Body of pancreas (tissue), 4 donors: ENCODE data around the gene RHBDD3. TPM values are rescaled to one million over a fixed set of nuclear protein-coding genes. Genes with fewer than 3 reads are reported as not detected.

ENCODE experiments used
- ATAC-seq: fragments of 150-250 bp; one replicate; pipeline ENCODE4 v1.9.1; 2016
- DNase-seq, 4 donors: peaks; one replicate each; pipeline ENCODE4 v3.0.0-alpha.2; 2019
- H3K27ac ChIP-seq, 4 donors: fragments of 200-600 bp; sonication (generic); 1 replicate in 3 of 4; 2 replicates in 1 of 4; pipeline versions ENCODE4 v1.5.1 to v1.6.1; 2016 to 2019; ENCODE audit warnings: mild to moderate bottlenecking in 1 of 4, mixed read lengths in 1 of 4, moderate library complexity in 1 of 4
- H3K27me3 ChIP-seq, 2 donors: fragments of 200-600 bp; sonication (generic); one replicate each; pipeline ENCODE4 v1.6.0; 2016; ENCODE audit warnings: mild to moderate bottlenecking in 1 of 2
- H3K36me3 ChIP-seq, 2 donors: fragments of 200-600 bp; sonication (generic); replicated peaks in 1 of 2; 2 replicates each; pipeline ENCODE4 v1.5.1; 2016; ENCODE audit warnings: low read depth in 2 of 2; ENCODE audit not compliant: insufficient read depth in 1 of 2
- H3K4me1 ChIP-seq: fragments of 200-600 bp; sonication (generic); one replicate; pipeline ENCODE4 v1.6.0; 2016
- H3K4me3 ChIP-seq, 2 donors: fragments of 200-600 bp; sonication (generic); 1 replicate in 1 of 2; 2 replicates in 1 of 2; pipeline ENCODE4 v1.5.1; 2016 to 2019
- H3K9me3 ChIP-seq, 3 donors: fragments of 200-600 bp; sonication (generic); 1 replicate in 2 of 3; 2 replicates in 1 of 3; pipeline ENCODE4 v1.5.1; 2016
- POLR2A ChIP-seq, 3 donors: fragments of 450-650 bp; IDR thresholded peaks; one replicate each; pipeline ENCODE4 v1.6.1; 2016; ENCODE audit warnings: antibody characterized with exemption in 3 of 3, mild to moderate bottlenecking in 2 of 3
- WGBS, 2 donors: methylation state at CpG; one replicate each; pipeline ENCODE4 v1.1.5; 2017; 5-methylcytosine and 5-hydroxymethylcytosine counted together
- intact Hi-C: fragments of 100-400 bp; cut with DNase I; formaldehyde crosslinking; loops from one replicate; pipeline ENCODE4 v1.15.1; 2023
- total RNA-seq, 2 donors: library from RNA; depleted of rRNA; stranded (reverse); fragments of >200 nt; gene quantifications; one replicate each; pipeline ENCODE4 v1.1.0, GENCODE V29; 2016
- TF ChIP-seq, protein P1 (sequence below), 7 experiments: fragments of 450-650 bp in 4 of 7; fragments of 200-600 bp in 3 of 7; sonication (generic) in 3 of 7; IDR thresholded peaks; one replicate each; pipeline ENCODE4 v1.5.1; 2016 to 2019; ENCODE audit warnings: antibody characterized with exemption in 7 of 7

Gene RHBDD3
- total RNA-seq, 2 donors from 2014 or later = 32.4 to 42.2 TPM

DNA sequence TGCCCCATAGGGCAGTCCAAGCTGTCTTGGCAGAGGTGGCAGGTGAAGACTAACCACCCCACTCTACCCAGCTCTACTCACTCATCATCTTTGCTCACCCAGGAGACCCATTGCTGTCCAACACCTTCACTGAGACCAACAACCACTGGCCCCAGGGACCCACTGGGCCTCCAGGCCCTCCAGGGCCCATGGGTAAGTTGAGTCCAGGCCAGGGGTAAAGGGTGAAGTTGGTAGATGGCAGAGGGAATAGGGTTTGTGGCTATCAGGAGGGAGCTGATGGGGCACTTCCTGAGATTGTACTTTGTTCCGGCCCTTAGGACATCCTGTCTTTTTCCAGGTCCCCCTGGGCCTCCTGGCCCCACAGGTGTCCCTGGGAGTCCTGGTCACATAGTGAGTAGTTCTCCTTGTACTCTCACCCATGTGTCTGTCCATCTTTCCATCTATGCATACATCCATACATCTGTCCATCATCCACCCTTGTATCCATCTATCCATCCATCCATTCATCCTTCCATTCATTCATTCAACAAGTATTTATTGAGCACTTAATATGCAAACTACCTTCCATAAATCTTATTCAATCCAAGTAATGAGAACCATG is 34.4 kb downstream of the RHBDD3 start:
- 89 to 100% methylated on average over 1 of the region's 1 CpG for whole genome bisulfite sequencing, 2 donors
- Histone ChIP-seq H3K4me1 (peaks cover 19% of the 10 kb centered on the region), H3K27ac (peak overlapping the region in 3 of 4 donors; percentile 36 to 78 (median 69)), H3K4me3 (no peak overlapping the region), H3K36me3 (no peaks in the 10 kb centered on the region), H3K27me3 (no peaks in the 10 kb centered on the region), H3K9me3 (no peaks in the 10 kb centered on the region)
- DNase-seq = no peak
- TF ChIP-seq POLR2A (IDR thresholded peaks at IDR 0.05) = no peak
- TF ChIP-seq, protein P1, sequence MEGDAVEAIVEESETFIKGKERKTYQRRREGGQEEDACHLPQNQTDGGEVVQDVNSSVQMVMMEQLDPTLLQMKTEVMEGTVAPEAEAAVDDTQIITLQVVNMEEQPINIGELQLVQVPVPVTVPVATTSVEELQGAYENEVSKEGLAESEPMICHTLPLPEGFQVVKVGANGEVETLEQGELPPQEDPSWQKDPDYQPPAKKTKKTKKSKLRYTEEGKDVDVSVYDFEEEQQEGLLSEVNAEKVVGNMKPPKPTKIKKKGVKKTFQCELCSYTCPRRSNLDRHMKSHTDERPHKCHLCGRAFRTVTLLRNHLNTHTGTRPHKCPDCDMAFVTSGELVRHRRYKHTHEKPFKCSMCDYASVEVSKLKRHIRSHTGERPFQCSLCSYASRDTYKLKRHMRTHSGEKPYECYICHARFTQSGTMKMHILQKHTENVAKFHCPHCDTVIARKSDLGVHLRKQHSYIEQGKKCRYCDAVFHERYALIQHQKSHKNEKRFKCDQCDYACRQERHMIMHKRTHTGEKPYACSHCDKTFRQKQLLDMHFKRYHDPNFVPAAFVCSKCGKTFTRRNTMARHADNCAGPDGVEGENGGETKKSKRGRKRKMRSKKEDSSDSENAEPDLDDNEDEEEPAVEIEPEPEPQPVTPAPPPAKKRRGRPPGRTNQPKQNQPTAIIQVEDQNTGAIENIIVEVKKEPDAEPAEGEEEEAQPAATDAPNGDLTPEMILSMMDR (IDR thresholded peaks at IDR 0.05) = no peak
- intact Hi-C loops = no loop called here
- ATAC-seq = no peak

- DNase-seq = peak; percentile 84 to 96 (median 91)
- WGBS, 2 donors = 10 to 36% methylated on average over 7 to 21 of the region's 22 CpGs
- Histone ChIP-seq H3K9me3 (no peaks in the 10 kb centered on the region), H3K36me3 (no peaks in the 10 kb centered on the region), H3K4me1 (peaks cover 19% of the 10 kb centered on the region), H3K27me3 (no peaks in the 10 kb centered on the region), H3K4me3 (no peak overlapping the region), H3K27ac (peak overlapping the region; percentile 23 to 78 (median 62))
- intact Hi-C loops = no loop called here
- peak; percentile 94 for ATAC-seq
- TF ChIP-seq, protein P1 (IDR thresholded peaks at IDR 0.05) = peak in 2 of 7 experiments; percentile 15 to 17
- peak in 2 of 3 donors; percentile 35 to 47 for TF ChIP-seq POLR2A (IDR thresholded peaks at IDR 0.05)
Observed at GRCh38 chr22:29231971-29232959, 35.5 kb downstream of the RHBDD3 start.

- Histone ChIP-seq H3K36me3 (no peaks in the 10 kb centered on the region), H3K4me1 (peaks cover 19% of the 10 kb centered on the region), H3K9me3 (no peaks in the 10 kb centered on the region), H3K4me3 (no peak overlapping the region), H3K27ac (peak overlapping the region in 1 of 4 donors; percentile 69), H3K27me3 (no peaks in the 10 kb centered on the region)
- DNase-seq = no peak
- ATAC-seq = no peak
- 92 to 93% methylated on average over 12 to 19 of the region's 19 CpGs for WGBS, 2 donors
- no peak for TF ChIP-seq POLR2A (IDR thresholded peaks at IDR 0.05)
- TF ChIP-seq, protein P1 (IDR thresholded peaks at IDR 0.05) = no peak
- intact Hi-C loops = no loop called here
Observed at GRCh38 chr22:29230972-29231875, 36.6 kb downstream of the RHBDD3 start.

- H3K4me3 ChIP-seq = no peak overlapping the region
- WGBS, 2 donors = 86 to 87% methylated on average over 5 to 11 of the region's 11 CpGs
- H3K9me3 ChIP-seq = no peaks in the 10 kb centered on the region
- no peaks in the 10 kb centered on the region for H3K4me1 ChIP-seq
- H3K27ac ChIP-seq = peak overlapping the region in 1 of 4 donors; percentile 16
- no peaks in the 10 kb centered on the region for H3K36me3 ChIP-seq
- intact Hi-C loops = no loop called here
- no peak for DNase-seq
- ATAC-seq = no peak
- no peak for TF ChIP-seq POLR2A (IDR thresholded peaks at IDR 0.05)
- TF ChIP-seq, protein P1 (IDR thresholded peaks at IDR 0.05) = no peak
- H3K27me3 ChIP-seq = no peaks in the 10 kb centered on the region
Observed at GRCh38 chr22:29226351-29226981, 41.3 kb downstream of the RHBDD3 start.
